GM12874 (cell line): ENCODE measurements around the gene MAGI2.

Experiments
- CTCF ChIP-seq: IDR thresholded peaks from 2 replicates; pipeline ENCODE4 v1.5.1; 2011; ENCODE audit warnings: low read depth, mild to moderate bottlenecking, control low read depth, low read length, moderate library complexity; ENCODE audit not compliant: insufficient read depth

Gene MAGI2

DNA sequence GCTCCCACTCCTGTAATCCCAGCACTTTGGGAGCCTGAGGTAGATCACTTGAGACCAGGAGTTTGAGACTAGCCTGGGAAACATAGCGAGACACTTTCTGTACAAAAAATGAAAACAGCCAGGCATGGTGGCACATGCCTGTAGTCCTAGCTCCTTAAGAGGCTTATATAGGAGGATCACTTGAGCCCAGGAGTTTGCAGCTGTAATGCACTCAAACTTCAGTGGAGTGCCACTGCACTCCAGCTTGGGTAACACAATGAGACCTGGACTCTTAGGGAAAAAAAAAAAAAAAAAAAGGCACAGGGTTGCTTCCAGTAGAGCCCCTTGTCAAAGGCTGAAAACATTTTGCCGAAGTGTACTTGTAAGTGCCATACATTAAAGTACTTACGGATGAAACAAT, 1459.6 kb downstream of the MAGI2 start:
- TF ChIP-seq CTCF: no peak

GRCh38 chr7:77991656-77992055, 1461.8 kb downstream of the MAGI2 start:
- no peak for TF ChIP-seq CTCF

GRCh38 chr7:77989981-77990566, 1463.4 kb downstream of the MAGI2 start:
- TF ChIP-seq CTCF: peak; percentile 32; the same call in 1 of the 2 replicates

GRCh38 chr7:77985974-77986339, 1467.5 kb downstream of the MAGI2 start:
- TF ChIP-seq CTCF: no peak

DNA sequence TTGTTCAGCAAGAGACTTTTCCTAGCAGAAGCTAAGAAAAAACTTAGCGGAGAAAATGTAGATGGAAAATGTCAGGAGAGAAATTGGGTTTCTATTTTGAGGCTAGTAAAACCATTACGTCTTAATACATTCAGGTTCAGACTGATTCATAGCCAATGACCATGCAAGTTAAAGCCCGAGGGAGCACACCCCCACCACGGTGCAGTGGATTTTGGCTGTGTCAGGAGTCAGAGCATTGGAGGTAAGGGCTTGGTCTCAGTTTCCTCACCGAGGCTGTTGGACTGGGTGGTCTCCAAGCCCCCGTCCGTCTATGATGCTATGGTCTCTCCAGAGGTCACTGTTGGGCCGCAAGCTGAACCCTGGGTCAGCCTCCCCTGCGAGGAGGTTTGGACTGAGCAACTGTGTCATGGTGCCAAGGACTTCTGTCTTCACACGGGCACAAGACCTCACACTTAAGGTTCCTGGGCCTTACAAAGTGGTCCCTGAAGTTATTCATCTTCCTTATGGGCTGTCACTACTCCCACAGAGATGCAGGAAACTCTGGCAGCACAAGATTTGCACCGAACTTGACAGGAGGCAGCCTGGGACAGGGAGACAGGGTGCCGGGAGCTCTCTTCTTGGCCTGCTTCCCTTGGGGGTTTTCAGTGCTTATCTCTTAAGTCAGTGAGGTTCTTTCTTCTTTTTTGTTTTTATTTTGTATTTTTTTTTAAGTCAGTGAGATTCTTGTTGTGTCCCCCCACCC, 1468.1 kb downstream of the MAGI2 start:
- no peak for TF ChIP-seq CTCF

DNA sequence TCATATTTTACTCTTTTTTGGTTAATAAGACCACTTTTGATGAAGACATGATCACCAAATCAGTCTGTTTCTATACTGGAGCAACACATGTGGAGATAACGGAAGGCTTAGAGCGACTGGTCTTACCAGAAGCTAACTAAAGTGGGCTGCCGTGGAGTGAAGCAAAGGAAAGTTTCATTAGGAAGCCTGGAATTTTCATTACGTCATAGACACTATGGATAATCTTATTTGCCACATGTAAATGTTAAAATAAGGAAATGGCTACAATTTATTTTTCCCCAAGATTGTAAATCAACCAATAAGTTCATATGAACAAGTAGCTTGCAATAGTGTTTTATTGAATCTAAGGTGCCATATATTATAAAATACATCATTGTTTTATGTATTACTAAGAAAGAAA, 1469.5 kb downstream of the MAGI2 start:
- TF ChIP-seq CTCF: no peak

DNA sequence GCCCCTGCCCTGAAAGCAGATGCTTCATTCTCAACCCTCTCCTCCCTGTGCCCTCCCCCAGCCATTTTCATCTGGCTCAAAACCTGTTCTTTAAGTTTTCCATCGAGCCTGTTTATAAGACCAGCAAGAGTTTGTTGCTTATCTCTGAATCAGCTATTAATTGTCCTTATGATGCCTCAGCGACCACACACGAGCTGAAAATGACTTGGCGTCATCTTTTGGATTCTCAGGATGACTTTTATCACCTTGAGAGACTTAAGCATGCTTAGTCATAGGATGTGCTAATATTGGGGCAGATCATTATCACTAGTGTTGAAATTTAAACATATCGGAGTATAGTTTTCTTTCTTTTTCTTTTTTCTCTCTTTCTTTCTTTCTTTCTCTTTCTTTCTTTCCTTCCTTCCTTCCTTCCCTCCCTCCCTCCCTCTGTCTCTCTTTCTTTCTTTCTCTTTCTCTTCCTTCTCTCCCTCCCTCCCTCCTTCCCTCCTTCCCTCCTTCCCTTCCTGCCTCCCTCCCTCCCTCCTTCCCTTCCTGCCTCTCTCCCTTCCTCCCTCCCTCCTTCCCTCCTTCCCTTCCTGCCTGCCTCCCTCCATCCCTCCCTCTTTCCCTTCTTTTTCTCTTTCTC, 1470.4 kb downstream of the MAGI2 start:
- TF ChIP-seq CTCF: no peak
